ENCODE measurements around the gene BCL2L14. TPM values are rescaled to one million over a fixed set of nuclear protein-coding genes. Genes with fewer than 3 reads are reported as not detected.

BCL2L14 gene
- total and polyA plus RNA-seq, 12 donors = 0.49 TPM; not detected in 11

- no peak overlapping the region for H3K27ac ChIP-seq
- H3K36me3 ChIP-seq = no peaks in the 10 kb centered on the region
- no peaks in the 10 kb centered on the region for H3K9me3 ChIP-seq
- 79 to 85% methylated on average over 8 of the region's 8 CpGs for WGBS, 2 donors
- H3K27me3 ChIP-seq = no peaks in the 10 kb centered on the region
- intact Hi-C loops (cut with DNase I) = loop anchor here (2.0 to 5.0 kb wide), 7 partner anchors 243 to 479 kb away; partner anchors contain the start of gene DUSP16 (in 1 of the 10)
- ATAC-seq (no peak), DNase-seq (no peak)
- TF ChIP-seq CTCF (IDR thresholded peaks at IDR 0.05) = no peak
- peaks cover 0 to 14% (median 9%) of the 10 kb centered on the region in 9 donors for H3K4me1 ChIP-seq
- no peak overlapping the region for H3K4me3 ChIP-seq
Measured at GRCh38 chr12:12083688-12084087, 12.9 kb downstream of the BCL2L14 start.

- Histone ChIP-seq H3K27me3 (no peaks in the 10 kb centered on the region), H3K4me3 (no peak overlapping the region), H3K27ac (no peak overlapping the region), H3K9me3 (no peaks in the 10 kb centered on the region), H3K4me1 (peaks cover 0 to 13% (median 9%) of the 10 kb centered on the region in 9 donors), H3K36me3 (no peaks in the 10 kb centered on the region)
- intact Hi-C loops (cut with DNase I) = no loop called here
- ATAC-seq = no peak
- no peak for TF ChIP-seq CTCF (IDR thresholded peaks at IDR 0.05)
- 96 to 97% methylated on average over 5 of the region's 5 CpGs for WGBS, 2 donors
- DNase-seq = no peak
Measured at GRCh38 chr12:12086362-12086761, 15.6 kb downstream of the BCL2L14 start.

- no peak for TF ChIP-seq CTCF (IDR thresholded peaks at IDR 0.05)
- no peaks in the 10 kb centered on the region for H3K36me3 ChIP-seq
- peaks cover 0 to 6% (median 3%) of the 10 kb centered on the region in 9 donors for H3K4me1 ChIP-seq
- no peaks in the 10 kb centered on the region for H3K27me3 ChIP-seq
- no peaks in the 10 kb centered on the region for H3K9me3 ChIP-seq
- no peak overlapping the region for H3K4me3 ChIP-seq
- DNase-seq (no peak), ATAC-seq (no peak)
- intact Hi-C loops (cut with DNase I) = no loop called here
- 87 to 88% methylated on average over 9 of the region's 9 CpGs for WGBS, 2 donors
- no peak overlapping the region for H3K27ac ChIP-seq
Measured at GRCh38 chr12:12086973-12087692, 16.4 kb downstream of the BCL2L14 start.

- ATAC-seq (no peak), DNase-seq (no peak)
- Histone ChIP-seq H3K36me3 (no peaks in the 10 kb centered on the region), H3K9me3 (no peaks in the 10 kb centered on the region), H3K27me3 (no peaks in the 10 kb centered on the region), H3K4me3 (no peak overlapping the region), H3K27ac (no peak overlapping the region), H3K4me1 (peaks cover 0 to 9% (median 0%) of the 10 kb centered on the region in 9 donors)
- TF ChIP-seq CTCF (IDR thresholded peaks at IDR 0.05) = no peak
- intact Hi-C loops (cut with DNase I) = no loop called here
- WGBS, 2 donors = 96 to 97% methylated on average over 2 of the region's 2 CpGs
Measured at GRCh38 chr12:12087693-12088034, 16.9 kb downstream of the BCL2L14 start.
